ENCODE measurements around the gene HMGCL. TPM values are rescaled to one million over a fixed set of nuclear protein-coding genes. Genes with fewer than 3 reads are reported as not detected.
A peak's percentile ranks its signal among the peaks of the same experiment; 100 is the strongest.

The HMGCL gene
- total and polyA plus RNA-seq, 2 of the 13 experiments (the other 11 are each of a cell fraction or from before 2014, with no cell fraction given) = 21.3 to 41.4 TPM

GRCh38 chr1:23799570-23800399, 25.4 kb downstream of the HMGCL start (continued):
- TF ChIP-seq IRF1 (CRISPR knock-in tag; IDR thresholded peaks at IDR 0.05; ENCODE audit: low read depth) (no peak), FOXO4 (CRISPR knock-in tag; conservative IDR thresholded peaks at IDR 0.05) (0 out of 2 replicates have a peak, but pooled peaks have one; percentile 45), ZBTB21 (CRISPR knock-in tag; IDR thresholded peaks at IDR 0.05) (no peak), AGO2 (optimal IDR thresholded peaks at IDR 0.05; ENCODE audit: low read depth, low read length) (peak; percentile 69), ZNF143 (CRISPR knock-in tag; IDR thresholded peaks at IDR 0.05) (no peak), ZNF224 (CRISPR knock-in tag; IDR thresholded peaks at IDR 0.05) (no peak), MTF2 (CRISPR knock-in tag; IDR thresholded peaks at IDR 0.05; ENCODE audit: borderline replicate concordance) (peak; percentile 83; the same call in 1 of the 2 replicates), KDM2A (CRISPR knock-in tag; IDR thresholded peaks at IDR 0.05; ENCODE audit: borderline replicate concordance, low read depth) (peak; percentile 73), POLR2G (IDR thresholded peaks at IDR 0.05; ENCODE audit: low read depth, low read length) (peak; percentile 81), KLF15 (CRISPR knock-in tag; IDR thresholded peaks at IDR 0.05; ENCODE audit: borderline replicate concordance) (no peak), ZSCAN21 (CRISPR knock-in tag; IDR thresholded peaks at IDR 0.05; ENCODE audit: borderline replicate concordance) (peak; percentile 43; the same call in 1 of the 2 replicates), ZNF235 (CRISPR knock-in tag; IDR thresholded peaks at IDR 0.05; ENCODE audit: borderline replicate concordance) (no peak), NR2F1 (CRISPR knock-in tag; IDR thresholded peaks at IDR 0.05) (0 out of 4 replicates have a peak, but pooled peaks of 1 of the 2 experiments have one; percentile 12), GABPA (IDR thresholded peaks at IDR 0.05; ENCODE audit: low read depth, low read length) (no peak), GABPA (CRISPR knock-in tag; IDR thresholded peaks at IDR 0.05; ENCODE audit: low read depth) (peak; percentile 79), ZBTB7A (CRISPR knock-in tag; IDR thresholded peaks at IDR 0.05) (0 out of 2 replicates have a peak, but pooled peaks have one; percentile 11), PRDM15 (CRISPR knock-in tag; IDR thresholded peaks at IDR 0.05) (no peak)
- TF ChIP-seq, protein P1, sequence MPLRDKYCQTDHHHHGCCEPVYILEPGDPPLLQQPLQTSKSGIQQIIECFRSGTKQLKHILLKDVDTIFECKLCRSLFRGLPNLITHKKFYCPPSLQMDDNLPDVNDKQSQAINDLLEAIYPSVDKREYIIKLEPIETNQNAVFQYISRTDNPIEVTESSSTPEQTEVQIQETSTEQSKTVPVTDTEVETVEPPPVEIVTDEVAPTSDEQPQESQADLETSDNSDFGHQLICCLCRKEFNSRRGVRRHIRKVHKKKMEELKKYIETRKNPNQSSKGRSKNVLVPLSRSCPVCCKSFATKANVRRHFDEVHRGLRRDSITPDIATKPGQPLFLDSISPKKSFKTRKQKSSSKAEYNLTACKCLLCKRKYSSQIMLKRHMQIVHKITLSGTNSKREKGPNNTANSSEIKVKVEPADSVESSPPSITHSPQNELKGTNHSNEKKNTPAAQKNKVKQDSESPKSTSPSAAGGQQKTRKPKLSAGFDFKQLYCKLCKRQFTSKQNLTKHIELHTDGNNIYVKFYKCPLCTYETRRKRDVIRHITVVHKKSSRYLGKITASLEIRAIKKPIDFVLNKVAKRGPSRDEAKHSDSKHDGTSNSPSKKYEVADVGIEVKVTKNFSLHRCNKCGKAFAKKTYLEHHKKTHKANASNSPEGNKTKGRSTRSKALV (CRISPR knock-in tag; IDR thresholded peaks at IDR 0.05) = no peak
- TF ChIP-seq, protein P2, sequence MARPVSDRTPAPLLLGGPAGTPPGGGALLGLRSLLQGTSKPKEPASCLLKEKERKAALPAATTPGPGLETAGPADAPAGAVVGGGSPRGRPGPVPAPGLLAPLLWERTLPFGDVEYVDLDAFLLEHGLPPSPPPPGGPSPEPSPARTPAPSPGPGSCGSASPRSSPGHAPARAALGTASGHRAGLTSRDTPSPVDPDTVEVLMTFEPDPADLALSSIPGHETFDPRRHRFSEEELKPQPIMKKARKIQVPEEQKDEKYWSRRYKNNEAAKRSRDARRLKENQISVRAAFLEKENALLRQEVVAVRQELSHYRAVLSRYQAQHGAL (CRISPR knock-in tag; IDR thresholded peaks at IDR 0.05; ENCODE audit: not compliant biosample characterization) = no peak
